Choroid plexus epithelial cell (primary cell): Measurements from ENCODE around the gene ACSS3.

Source experiments
- DNase-seq: peaks from one replicate; pipeline ENCODE4 v3.0.0-alpha.2; 2010; ENCODE audit warnings: low read depth
- H3K4me3 ChIP-seq: 2 replicates; pipeline ENCODE4 v1.5.1; 2011; ENCODE audit warnings: low read depth, mild to moderate bottlenecking, control low read depth, low read length, moderate library complexity
- TF ChIP-seq, protein P1 (sequence below): conservative IDR thresholded peaks from 2 replicates; pipeline ENCODE4 v1.5.1; 2011; ENCODE audit warnings: low read depth, mild to moderate bottlenecking, control low read depth, inconsistent platforms, low read length, moderate library complexity

The ACSS3 gene

DNA sequence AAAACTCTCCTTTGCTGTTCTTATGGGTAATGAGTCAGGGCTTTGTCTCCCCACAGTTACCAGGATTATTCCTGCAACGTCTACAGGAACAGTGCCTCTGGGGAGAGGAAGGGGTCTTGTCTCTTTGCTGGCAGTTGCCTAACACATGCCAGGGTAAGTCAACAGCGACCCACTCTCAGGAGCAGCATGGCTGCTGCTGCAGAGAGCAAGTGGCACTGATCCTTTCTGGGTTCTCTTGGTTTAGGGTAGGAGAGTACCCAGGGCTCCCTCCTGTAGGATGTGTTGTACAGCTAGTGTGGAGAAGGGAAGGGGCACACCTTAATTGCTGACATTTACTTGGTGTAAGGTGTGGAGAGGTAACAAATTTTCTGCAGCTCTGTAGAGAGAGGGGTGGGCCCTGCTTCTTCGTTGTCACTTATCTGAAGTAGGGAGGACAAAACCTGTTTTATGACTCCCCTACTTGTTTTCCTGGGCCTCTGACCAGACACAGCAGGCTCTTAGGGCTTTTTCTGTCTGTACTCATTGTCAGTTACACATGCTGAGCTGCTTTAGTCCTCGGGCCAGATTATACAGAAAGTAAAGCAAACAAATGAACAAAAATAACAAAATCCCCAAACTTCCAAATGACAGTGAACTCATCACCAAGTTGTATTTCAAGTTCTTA is 168.2 kb downstream of the ACSS3 start:
- TF ChIP-seq, protein P1, sequence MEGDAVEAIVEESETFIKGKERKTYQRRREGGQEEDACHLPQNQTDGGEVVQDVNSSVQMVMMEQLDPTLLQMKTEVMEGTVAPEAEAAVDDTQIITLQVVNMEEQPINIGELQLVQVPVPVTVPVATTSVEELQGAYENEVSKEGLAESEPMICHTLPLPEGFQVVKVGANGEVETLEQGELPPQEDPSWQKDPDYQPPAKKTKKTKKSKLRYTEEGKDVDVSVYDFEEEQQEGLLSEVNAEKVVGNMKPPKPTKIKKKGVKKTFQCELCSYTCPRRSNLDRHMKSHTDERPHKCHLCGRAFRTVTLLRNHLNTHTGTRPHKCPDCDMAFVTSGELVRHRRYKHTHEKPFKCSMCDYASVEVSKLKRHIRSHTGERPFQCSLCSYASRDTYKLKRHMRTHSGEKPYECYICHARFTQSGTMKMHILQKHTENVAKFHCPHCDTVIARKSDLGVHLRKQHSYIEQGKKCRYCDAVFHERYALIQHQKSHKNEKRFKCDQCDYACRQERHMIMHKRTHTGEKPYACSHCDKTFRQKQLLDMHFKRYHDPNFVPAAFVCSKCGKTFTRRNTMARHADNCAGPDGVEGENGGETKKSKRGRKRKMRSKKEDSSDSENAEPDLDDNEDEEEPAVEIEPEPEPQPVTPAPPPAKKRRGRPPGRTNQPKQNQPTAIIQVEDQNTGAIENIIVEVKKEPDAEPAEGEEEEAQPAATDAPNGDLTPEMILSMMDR = no peak
- no peak overlapping the region for H3K4me3 ChIP-seq
- peak; percentile 41 for DNase-seq

DNA sequence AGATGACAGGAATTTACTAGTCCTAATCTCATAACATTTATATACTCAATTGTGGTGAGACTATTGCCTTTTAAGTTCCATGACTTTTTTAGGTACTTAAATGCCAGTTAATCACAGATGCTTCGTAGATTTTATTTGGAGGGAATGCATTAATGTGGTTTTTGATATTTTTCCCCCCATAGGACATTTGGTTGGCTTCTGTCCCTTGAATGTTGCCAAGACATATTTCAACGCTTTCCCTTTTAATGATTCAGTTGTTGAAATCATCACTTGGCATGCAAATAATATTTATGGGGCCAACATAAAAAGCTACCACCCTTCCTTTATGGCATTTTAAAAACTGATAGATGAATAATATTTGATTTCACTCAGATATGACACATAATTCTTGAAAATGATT is 172.1 kb downstream of the ACSS3 start:
- TF ChIP-seq, protein P1 = no peak
- no peak for DNase-seq
- H3K4me3 ChIP-seq = no peak overlapping the region

DNA sequence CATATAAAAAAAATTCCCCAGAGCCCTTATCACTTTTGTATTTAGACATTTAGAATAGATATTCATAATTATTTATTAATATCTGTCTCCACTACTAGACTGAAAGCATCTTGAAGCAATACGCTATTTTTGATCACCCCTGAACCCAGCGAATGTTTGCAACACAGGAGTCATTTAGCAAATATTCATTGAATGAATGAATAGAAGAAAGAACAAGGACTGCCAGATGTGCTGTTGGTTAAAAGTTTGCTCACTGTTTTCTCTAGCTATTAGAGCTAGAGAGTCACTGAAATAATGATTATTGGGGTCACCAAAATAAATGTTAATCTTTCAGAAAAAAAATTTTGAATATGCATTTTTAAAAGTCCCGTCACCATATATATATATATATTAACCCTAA is 174.3 kb downstream of the ACSS3 start:
- no peak overlapping the region for H3K4me3 ChIP-seq
- no peak for DNase-seq
- TF ChIP-seq, protein P1 = no peak

DNA sequence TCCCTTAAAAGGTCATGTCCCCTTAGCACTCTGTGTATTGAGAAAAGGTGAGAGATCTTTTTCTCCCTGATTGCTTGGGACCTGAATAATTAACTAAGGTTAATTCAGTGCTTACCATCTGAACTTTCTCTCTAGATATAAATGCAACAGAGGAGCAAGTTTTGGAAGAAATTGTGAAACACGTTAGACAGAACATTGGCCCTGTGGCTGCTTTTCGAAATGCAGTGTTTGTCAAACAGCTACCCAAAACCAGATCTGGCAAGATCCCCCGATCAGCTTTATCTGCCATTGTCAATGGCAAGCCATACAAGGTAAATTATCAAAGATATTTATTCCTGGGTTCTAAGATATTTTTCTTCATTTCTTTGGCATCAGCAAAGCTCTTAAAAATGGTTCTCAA is 175.5 kb downstream of the ACSS3 start:
- TF ChIP-seq, protein P1 = no peak
- H3K4me3 ChIP-seq = no peak overlapping the region
- DNase-seq = no peak

DNA sequence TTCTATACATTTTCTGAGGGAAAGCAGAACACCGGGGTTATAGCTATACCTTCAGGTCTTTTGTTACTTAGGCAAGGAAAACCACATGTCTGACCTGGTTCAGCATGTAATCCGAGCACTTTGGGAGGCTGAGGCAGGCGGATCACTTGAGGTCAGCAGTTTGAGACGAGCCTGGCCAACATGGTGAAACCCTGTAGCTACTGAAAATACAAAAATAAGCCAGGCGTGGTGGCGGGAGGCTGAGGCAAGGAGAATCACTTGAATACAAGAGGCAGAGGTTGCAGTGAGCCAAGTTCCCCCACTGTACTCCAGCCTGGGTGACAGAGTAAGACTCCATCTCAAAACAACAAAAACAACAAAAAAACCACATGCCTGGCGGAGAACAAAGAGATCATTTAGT is 177.6 kb downstream of the ACSS3 start:
- TF ChIP-seq, protein P1 = no peak
- no peak for DNase-seq

DNA sequence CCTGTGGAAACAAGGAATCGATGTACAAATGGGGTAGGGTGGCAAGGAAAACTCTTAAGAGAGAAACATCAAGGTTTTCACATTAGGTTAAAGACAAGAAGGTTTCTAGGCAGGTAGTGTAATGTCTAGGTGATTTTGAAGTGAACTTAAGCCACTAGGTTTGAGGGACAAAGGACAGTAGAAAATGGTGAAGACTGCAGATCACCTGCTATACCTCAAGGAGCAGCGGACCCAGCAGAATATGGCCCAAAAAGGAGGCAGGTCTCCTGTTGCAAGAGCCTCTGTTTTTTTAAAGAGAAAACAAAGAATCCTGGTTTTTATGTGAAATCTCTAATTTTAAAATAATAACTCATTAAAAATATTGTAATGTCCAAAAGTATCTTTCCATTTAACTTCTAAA is 178.1 kb downstream of the ACSS3 start:
- no peak overlapping the region for H3K4me3 ChIP-seq
- DNase-seq = no peak
- TF ChIP-seq, protein P1 = no peak

More for the DNA sequence above, 177.6 kb downstream of the ACSS3 start:
- no peak overlapping the region for H3K4me3 ChIP-seq

DNA sequence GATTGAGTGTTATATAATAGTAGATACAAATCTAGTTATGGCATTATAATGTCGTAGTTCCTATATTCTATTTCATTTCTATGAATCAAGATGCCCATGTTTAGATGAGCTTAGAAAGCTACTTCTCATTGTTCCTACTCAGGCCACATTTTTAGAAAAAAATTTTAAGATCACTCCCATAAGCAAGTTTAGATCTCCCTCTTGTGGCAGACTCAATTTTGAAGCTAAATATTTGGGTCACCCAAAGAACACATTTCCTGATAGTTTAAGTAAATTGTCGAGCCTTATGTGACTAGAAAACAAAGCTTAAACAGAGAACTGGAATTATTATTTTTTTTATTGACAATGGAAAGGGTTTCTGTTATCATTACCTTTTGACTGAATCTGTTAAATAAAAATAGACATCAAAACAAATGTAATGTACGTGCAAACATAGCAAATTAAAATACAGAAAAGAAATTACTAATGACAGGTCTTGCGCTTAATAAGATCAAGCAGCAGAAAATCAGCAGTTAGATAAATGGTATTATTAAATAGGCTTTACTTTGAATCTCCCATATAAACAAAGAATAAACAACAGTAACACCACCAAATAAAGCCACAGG is 180.2 kb downstream of the ACSS3 start:
- H3K4me3 ChIP-seq = no peak overlapping the region
- TF ChIP-seq, protein P1 = peak; percentile 64
- DNase-seq = peak; percentile 73
